HPDE6-E6E7 (cell line): ENCODE data around the gene SLC15A2.

Source experiments
- DNase-seq: peaks from one replicate; pipeline ENCODE4 v3.0.0; 2011; ENCODE audit warnings: missing footprints; ENCODE audit errors: extremely low spot score

Gene SLC15A2

GRCh38 chr3:121979734-121980449 lies 85.7 kb downstream of the SLC15A2 start:
- DNase-seq = peak; percentile 45

- no peak for DNase-seq
Measured at GRCh38 chr3:121980450-121980796, 86.2 kb downstream of the SLC15A2 start.

GRCh38 chr3:121981473-121981872 lies 87.3 kb downstream of the SLC15A2 start:
- no peak for DNase-seq

GRCh38 chr3:121985846-121986245 lies 91.6 kb downstream of the SLC15A2 start:
- DNase-seq = no peak

GRCh38 chr3:121988146-121988545 lies 93.9 kb downstream of the SLC15A2 start:
- DNase-seq = no peak

- no peak for DNase-seq
Measured at GRCh38 chr3:121989943-121990342, 95.7 kb downstream of the SLC15A2 start.

GRCh38 chr3:121992601-121993560 lies 98.7 kb downstream of the SLC15A2 start:
- no peak for DNase-seq
